ENCODE results near the gene OR6C76.

GRCh38 chr12:55392032-55392795 lies 33.8 kb upstream of the OR6C76 start:
- TF ChIP-seq, protein P1, sequence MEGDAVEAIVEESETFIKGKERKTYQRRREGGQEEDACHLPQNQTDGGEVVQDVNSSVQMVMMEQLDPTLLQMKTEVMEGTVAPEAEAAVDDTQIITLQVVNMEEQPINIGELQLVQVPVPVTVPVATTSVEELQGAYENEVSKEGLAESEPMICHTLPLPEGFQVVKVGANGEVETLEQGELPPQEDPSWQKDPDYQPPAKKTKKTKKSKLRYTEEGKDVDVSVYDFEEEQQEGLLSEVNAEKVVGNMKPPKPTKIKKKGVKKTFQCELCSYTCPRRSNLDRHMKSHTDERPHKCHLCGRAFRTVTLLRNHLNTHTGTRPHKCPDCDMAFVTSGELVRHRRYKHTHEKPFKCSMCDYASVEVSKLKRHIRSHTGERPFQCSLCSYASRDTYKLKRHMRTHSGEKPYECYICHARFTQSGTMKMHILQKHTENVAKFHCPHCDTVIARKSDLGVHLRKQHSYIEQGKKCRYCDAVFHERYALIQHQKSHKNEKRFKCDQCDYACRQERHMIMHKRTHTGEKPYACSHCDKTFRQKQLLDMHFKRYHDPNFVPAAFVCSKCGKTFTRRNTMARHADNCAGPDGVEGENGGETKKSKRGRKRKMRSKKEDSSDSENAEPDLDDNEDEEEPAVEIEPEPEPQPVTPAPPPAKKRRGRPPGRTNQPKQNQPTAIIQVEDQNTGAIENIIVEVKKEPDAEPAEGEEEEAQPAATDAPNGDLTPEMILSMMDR (IDR thresholded peaks at IDR 0.05), result no peak
- TF ChIP-seq POLR2A (IDR thresholded peaks at IDR 0.05), result no peak
